Hepatic stellate cell (primary cell): Measurements from ENCODE around the gene MICOS13.

Experiments
- DNase-seq: peaks from one replicate; pipeline ENCODE4 v3.0.0; 2011; ENCODE audit warnings: low spot score

MICOS13 gene

GRCh38 chr19:5628461-5628860 is 51.9 kb downstream of the MICOS13 start:
- DNase-seq = no peak
